ENCODE results near the gene ZIC1. TPM values are rescaled to one million over a fixed set of nuclear protein-coding genes. Genes with fewer than 3 reads are reported as not detected.

Gene ZIC1
- 1 to 10 TPM in 3 of 4 donors, not detected in 1; 1.6 to 2.5 (median 1.7) TPM for total RNA-seq

- TF ChIP-seq POLR2A (IDR thresholded peaks at IDR 0.05): no peak
- no peak for TF ChIP-seq CTCF (IDR thresholded peaks at IDR 0.05)
- Histone ChIP-seq H3K27me3 (peaks cover 3 to 87% of the 10 kb centered on the region in 2 donors), H3K9me3 (no peaks in the 10 kb centered on the region), H3K4me1 (peaks cover 0 to 24% (median 3%) of the 10 kb centered on the region in 4 donors), H3K36me3 (no peaks in the 10 kb centered on the region), H3K27ac (no peak within 1 kb of the TSS), H3K4me3 (peak within 1 kb of the TSS in 3 of 4 donors; percentile 4 to 35 (median 34))
- no peak for DNase-seq
Observed at GRCh38 chr3:147409143-147410115, at the start of gene ZIC1. ZIC1 (plus strand) TSS chr3:147409365; CDS start chr3:147410113, 748 bp downstream.

- DNase-seq: no peak
- H3K27me3 ChIP-seq: peaks cover 0 to 34% of the 10 kb centered on the region in 2 donors
- H3K4me3 ChIP-seq: no peak overlapping the region
- no peak overlapping the region for H3K27ac ChIP-seq
- H3K9me3 ChIP-seq: no peaks in the 10 kb centered on the region
- no peaks in the 10 kb centered on the region for H3K36me3 ChIP-seq
- H3K4me1 ChIP-seq: no peaks in the 10 kb centered on the region
- TF ChIP-seq POLR2A (IDR thresholded peaks at IDR 0.05) (no peak), CTCF (IDR thresholded peaks at IDR 0.05) (no peak)
Observed at GRCh38 chr3:147360051-147360439, 49.1 kb upstream of the ZIC1 start.

GRCh38 chr3:147360646-147361453 is 48.3 kb upstream of the ZIC1 start:
- Histone ChIP-seq H3K4me3 (no peak overlapping the region), H3K4me1 (no peaks in the 10 kb centered on the region), H3K36me3 (no peaks in the 10 kb centered on the region), H3K9me3 (no peaks in the 10 kb centered on the region), H3K27ac (no peak overlapping the region), H3K27me3 (peaks cover 0 to 29% of the 10 kb centered on the region in 2 donors)
- DNase-seq: no peak
- TF ChIP-seq CTCF (IDR thresholded peaks at IDR 0.05) (no peak), POLR2A (IDR thresholded peaks at IDR 0.05) (no peak)

GRCh38 chr3:147361454-147362420 is 47.4 kb upstream of the ZIC1 start:
- Histone ChIP-seq H3K27me3 (peaks cover 0 to 20% of the 10 kb centered on the region in 2 donors), H3K9me3 (no peaks in the 10 kb centered on the region), H3K4me1 (no peaks in the 10 kb centered on the region), H3K4me3 (no peak overlapping the region), H3K27ac (no peak overlapping the region), H3K36me3 (no peaks in the 10 kb centered on the region)
- TF ChIP-seq POLR2A (IDR thresholded peaks at IDR 0.05) (no peak), CTCF (IDR thresholded peaks at IDR 0.05) (peak in 3 of 6 experiments; percentile 6 to 22 (median 8))
- no peak for DNase-seq

- peaks cover 0 to 14% of the 10 kb centered on the region in 2 donors for H3K27me3 ChIP-seq
- no peak overlapping the region for H3K27ac ChIP-seq
- no peak for DNase-seq
- no peaks in the 10 kb centered on the region for H3K9me3 ChIP-seq
- no peaks in the 10 kb centered on the region for H3K36me3 ChIP-seq
- H3K4me1 ChIP-seq: no peaks in the 10 kb centered on the region
- TF ChIP-seq CTCF (IDR thresholded peaks at IDR 0.05) (no peak), POLR2A (IDR thresholded peaks at IDR 0.05) (no peak)
- no peak overlapping the region for H3K4me3 ChIP-seq
Observed at GRCh38 chr3:147364771-147365170, 44.4 kb upstream of the ZIC1 start.
